ENCODE data around the gene AGPAT1.

GRCh38 chr6:32189742-32190053 lies 13.8 kb upstream of the AGPAT1 start:
- TF ChIP-seq, protein P1, sequence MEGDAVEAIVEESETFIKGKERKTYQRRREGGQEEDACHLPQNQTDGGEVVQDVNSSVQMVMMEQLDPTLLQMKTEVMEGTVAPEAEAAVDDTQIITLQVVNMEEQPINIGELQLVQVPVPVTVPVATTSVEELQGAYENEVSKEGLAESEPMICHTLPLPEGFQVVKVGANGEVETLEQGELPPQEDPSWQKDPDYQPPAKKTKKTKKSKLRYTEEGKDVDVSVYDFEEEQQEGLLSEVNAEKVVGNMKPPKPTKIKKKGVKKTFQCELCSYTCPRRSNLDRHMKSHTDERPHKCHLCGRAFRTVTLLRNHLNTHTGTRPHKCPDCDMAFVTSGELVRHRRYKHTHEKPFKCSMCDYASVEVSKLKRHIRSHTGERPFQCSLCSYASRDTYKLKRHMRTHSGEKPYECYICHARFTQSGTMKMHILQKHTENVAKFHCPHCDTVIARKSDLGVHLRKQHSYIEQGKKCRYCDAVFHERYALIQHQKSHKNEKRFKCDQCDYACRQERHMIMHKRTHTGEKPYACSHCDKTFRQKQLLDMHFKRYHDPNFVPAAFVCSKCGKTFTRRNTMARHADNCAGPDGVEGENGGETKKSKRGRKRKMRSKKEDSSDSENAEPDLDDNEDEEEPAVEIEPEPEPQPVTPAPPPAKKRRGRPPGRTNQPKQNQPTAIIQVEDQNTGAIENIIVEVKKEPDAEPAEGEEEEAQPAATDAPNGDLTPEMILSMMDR (conservative IDR thresholded peaks at IDR 0.05; ENCODE audit: low read depth, low read length) = no peak
- no peak for TF ChIP-seq EZH2 (IDR thresholded peaks at IDR 0.05; ENCODE audit: borderline replicate concordance, low read depth, low read length, poor library complexity, severe bottlenecking)
